Ishikawa (cell line): ENCODE measurements around the gene FYTTD1.

Source experiments
- CEBPB ChIP-seq: IDR thresholded peaks from 2 replicates; pipeline ENCODE4 v1.6.1; 2012
- CREB1 ChIP-seq: IDR thresholded peaks from 2 replicates; pipeline ENCODE4 v1.6.1; 2012; ENCODE audit warnings: low read depth
- EGR1 ChIP-seq: IDR thresholded peaks from 2 replicates; pipeline ENCODE4 v1.6.1; 2012
- EP300 ChIP-seq: IDR thresholded peaks from 2 replicates; pipeline ENCODE4 v1.6.1; 2012; ENCODE audit warnings: borderline replicate concordance
- FOXM1 ChIP-seq: IDR thresholded peaks from 2 replicates; pipeline ENCODE4 v1.6.1; 2012; ENCODE audit warnings: low read depth, borderline replicate concordance
- RAD21 ChIP-seq: IDR thresholded peaks from 2 replicates; pipeline ENCODE4 v1.6.1; 2012; ENCODE audit warnings: low read depth
- TAF1 ChIP-seq: IDR thresholded peaks from 2 replicates; pipeline ENCODE4 v1.6.1; 2012; ENCODE audit warnings: low read depth, mild to moderate bottlenecking
- TEAD4 ChIP-seq: IDR thresholded peaks from 2 replicates; pipeline ENCODE4 v1.6.1; 2012
- USF1 ChIP-seq: IDR thresholded peaks from 2 replicates; pipeline ENCODE4 v1.6.1; 2012
- YY1 ChIP-seq: IDR thresholded peaks from 2 replicates; pipeline ENCODE4 v1.6.1; 2012; ENCODE audit warnings: low read depth
- TF ChIP-seq, protein P1 (sequence below): IDR thresholded peaks from 2 replicates; pipeline ENCODE4 v1.6.1; 2012
- TF ChIP-seq, protein P2 (sequence below): IDR thresholded peaks from 2 replicates; pipeline ENCODE4 v1.6.1; 2012; ENCODE audit warnings: low read depth, mild to moderate bottlenecking

GRCh38 chr3:197742787-197743186, 6.9 kb upstream of the FYTTD1 start:
- TF ChIP-seq EGR1: no peak
- TF ChIP-seq EP300: no peak
- no peak for TF ChIP-seq YY1
- TF ChIP-seq, protein P1, sequence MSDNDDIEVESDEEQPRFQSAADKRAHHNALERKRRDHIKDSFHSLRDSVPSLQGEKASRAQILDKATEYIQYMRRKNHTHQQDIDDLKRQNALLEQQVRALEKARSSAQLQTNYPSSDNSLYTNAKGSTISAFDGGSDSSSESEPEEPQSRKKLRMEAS: no peak
- no peak for TF ChIP-seq FOXM1
- no peak for TF ChIP-seq TAF1
- TF ChIP-seq RAD21: no peak
- TF ChIP-seq, protein P2, sequence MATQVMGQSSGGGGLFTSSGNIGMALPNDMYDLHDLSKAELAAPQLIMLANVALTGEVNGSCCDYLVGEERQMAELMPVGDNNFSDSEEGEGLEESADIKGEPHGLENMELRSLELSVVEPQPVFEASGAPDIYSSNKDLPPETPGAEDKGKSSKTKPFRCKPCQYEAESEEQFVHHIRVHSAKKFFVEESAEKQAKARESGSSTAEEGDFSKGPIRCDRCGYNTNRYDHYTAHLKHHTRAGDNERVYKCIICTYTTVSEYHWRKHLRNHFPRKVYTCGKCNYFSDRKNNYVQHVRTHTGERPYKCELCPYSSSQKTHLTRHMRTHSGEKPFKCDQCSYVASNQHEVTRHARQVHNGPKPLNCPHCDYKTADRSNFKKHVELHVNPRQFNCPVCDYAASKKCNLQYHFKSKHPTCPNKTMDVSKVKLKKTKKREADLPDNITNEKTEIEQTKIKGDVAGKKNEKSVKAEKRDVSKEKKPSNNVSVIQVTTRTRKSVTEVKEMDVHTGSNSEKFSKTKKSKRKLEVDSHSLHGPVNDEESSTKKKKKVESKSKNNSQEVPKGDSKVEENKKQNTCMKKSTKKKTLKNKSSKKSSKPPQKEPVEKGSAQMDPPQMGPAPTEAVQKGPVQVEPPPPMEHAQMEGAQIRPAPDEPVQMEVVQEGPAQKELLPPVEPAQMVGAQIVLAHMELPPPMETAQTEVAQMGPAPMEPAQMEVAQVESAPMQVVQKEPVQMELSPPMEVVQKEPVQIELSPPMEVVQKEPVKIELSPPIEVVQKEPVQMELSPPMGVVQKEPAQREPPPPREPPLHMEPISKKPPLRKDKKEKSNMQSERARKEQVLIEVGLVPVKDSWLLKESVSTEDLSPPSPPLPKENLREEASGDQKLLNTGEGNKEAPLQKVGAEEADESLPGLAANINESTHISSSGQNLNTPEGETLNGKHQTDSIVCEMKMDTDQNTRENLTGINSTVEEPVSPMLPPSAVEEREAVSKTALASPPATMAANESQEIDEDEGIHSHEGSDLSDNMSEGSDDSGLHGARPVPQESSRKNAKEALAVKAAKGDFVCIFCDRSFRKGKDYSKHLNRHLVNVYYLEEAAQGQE: no peak
- TF ChIP-seq CEBPB: no peak
- no peak for TF ChIP-seq USF1
- TF ChIP-seq TEAD4: no peak
- TF ChIP-seq CREB1: no peak
